ENCODE results near the gene PRSS2. TPM values are rescaled to one million over a fixed set of nuclear protein-coding genes. Genes with fewer than 3 reads are reported as not detected.
"Not testable (repeated sequence)": the region's sequence is repeated elsewhere in the genome, so short reads cannot be mapped to it uniquely, and the experiment has no call there.

PRSS2 gene
- polyA plus RNA-seq (ENCODE audit: insufficient read length in 4 of 4) = not detected

DNA sequence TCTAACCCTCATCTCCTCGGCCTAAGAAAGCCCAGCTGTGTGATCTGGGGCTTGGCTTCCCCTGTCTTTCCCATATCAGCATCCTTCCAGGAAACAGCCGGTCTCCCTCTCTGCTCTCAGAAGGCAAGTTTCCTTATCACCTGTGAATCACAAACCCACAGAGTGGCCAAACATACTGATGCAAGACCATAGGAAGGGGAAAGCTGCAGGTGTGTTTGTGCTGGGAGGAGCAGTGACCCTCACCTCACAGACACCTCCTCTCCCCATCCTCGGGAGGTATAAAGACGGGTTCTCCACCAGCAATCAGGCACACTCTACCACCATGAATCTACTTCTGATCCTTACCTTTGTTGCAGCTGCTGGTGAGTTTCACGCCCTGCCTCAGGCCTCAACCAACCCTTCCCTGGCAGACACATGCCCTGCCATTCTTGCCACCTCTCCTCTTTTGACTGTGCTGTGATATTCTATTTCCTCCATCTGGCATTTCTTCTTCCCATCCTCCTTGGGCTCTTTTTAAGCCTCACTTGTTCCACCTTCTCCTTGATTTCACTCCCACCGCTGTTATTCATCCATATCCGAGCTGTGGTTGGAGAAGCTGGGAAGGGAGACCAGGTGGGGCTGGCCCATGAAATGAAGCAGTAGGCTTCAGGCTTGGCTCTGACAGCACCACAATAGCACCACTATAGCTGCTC lies at the start of gene PRSS2:
PRSS2 (plus strand) TSS at position 310 of the 692 bp plus-strand sequence; CDS start at position 323, 13 bp downstream.
- no peak for DNase-seq (ENCODE audit: low read depth in 4 of 4, low spot score in 3 of 4)

DNA sequence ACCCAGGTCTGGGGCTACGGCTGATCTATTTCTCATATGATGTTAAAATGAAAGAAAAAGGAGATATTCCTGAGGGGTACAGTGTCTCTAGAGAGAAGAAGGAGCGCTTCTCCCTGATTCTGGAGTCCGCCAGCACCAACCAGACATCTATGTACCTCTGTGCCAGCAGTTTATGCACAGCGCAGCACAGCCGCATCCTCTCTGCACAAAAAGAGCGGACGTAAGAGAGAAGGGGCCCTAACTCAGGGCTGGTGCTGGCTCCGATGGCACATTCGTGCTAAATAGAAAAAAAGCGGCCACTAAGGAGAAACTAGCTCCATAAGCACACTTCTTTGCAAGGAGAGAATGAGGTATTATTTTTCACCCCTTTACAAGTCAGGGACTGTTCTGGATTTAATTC lies 49.8 kb upstream of the PRSS2 start:
- no peak for DNase-seq (ENCODE audit: low read depth in 4 of 4, low spot score in 3 of 4)

GRCh38 chr7:142722248-142722794 lies 48.4 kb upstream of the PRSS2 start:
- DNase-seq (ENCODE audit: low read depth in 4 of 4, low spot score in 3 of 4) = no peak

GRCh38 chr7:142733271-142733670 lies 37.5 kb upstream of the PRSS2 start:
- DNase-seq (ENCODE audit: low read depth in 4 of 4, low spot score in 3 of 4) = no peak

- no peak for DNase-seq (ENCODE audit: low read depth in 4 of 4, low spot score in 3 of 4)
Measured at GRCh38 chr7:142739923-142740492, 30.8 kb upstream of the PRSS2 start.

DNA sequence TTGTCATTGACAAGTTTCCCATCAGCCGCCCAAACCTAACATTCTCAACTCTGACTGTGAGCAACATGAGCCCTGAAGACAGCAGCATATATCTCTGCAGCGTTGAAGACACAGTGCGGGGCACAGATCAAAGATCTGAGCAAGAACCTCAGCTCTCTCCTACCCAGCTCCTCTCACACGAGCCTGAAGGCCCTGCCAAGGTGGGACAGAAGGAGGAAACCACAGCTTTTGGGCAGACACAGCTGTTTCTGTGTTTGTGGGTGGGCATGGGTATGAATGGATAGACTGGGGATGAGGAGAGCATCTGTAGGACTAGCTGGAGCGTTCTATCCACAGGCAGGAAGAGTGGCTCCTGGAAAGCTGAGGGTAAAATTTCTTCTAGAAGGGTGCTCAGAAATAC lies 30.0 kb upstream of the PRSS2 start:
- DNase-seq (ENCODE audit: low read depth in 4 of 4, low spot score in 3 of 4) = no peak

GRCh38 chr7:142741932-142742331 lies 28.8 kb upstream of the PRSS2 start:
- not testable (repeated sequence) for DNase-seq (ENCODE audit: low read depth in 4 of 4, low spot score in 3 of 4)

DNA sequence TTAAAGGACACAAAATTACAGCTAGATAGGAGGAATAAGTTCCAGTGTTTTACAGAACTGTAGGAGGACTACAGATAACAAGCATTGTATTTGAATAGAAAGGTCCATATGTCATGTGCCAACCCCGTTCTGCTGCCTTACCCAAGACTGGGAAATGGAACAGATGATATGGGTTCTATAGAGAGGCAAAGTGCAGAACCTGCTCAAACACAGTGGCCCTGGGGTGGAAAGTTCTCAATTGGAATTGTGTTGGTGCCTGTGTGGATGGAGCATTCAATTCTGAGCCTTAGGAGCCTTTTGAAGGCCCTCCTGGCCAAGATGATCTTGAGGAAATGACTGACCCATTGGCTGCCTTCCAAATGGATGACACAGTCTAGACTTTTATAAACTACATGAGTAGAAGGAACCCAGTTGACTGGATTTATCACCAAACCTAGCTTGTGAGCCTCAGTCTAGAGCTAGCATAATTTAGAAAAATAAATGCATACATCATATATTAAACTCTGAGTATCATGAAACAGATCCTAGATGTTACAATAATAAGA lies 25.6 kb upstream of the PRSS2 start:
- no peak for DNase-seq (ENCODE audit: low read depth in 4 of 4, low spot score in 3 of 4)

GRCh38 chr7:142745745-142746144 lies 25.0 kb upstream of the PRSS2 start:
- no peak for DNase-seq (ENCODE audit: low read depth in 4 of 4, low spot score in 3 of 4)

- no peak for DNase-seq (ENCODE audit: low read depth in 4 of 4, low spot score in 3 of 4)
Measured at GRCh38 chr7:142746264-142746663, 24.5 kb upstream of the PRSS2 start.

DNA sequence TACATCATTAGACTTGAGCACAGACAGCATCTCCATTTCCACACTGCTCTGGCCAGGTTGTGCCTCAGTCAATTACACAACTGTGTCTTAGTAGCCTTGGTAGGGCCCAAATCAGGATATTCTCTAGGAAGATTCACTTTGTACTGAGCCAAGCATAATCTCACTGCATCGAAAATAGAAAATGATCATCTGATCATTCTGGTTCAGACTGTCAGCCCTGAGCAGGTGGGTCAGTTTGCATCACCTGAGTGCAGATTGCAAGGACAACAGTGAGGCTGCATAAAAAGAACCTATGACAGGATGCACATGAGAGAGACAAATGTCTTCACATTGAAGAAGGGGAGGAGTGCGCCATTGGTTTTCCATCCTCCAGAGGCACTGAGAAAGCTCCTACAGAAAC lies 22.4 kb upstream of the PRSS2 start:
- DNase-seq (ENCODE audit: low read depth in 4 of 4, low spot score in 3 of 4) = not testable (repeated sequence)

- DNase-seq (ENCODE audit: low read depth in 4 of 4, low spot score in 3 of 4) = no peak
Measured at GRCh38 chr7:142749218-142749993, 21.4 kb upstream of the PRSS2 start, which contains the start of gene PRSS1. PRSS1 (plus strand) TSS chr7:142749472; CDS start chr7:142749485, 13 bp downstream.

GRCh38 chr7:142750321-142750938 lies 20.3 kb upstream of the PRSS2 start:
- no peak for DNase-seq (ENCODE audit: low read depth in 4 of 4, low spot score in 3 of 4)

GRCh38 chr7:142751526-142752175 lies 19.1 kb upstream of the PRSS2 start:
- not testable (repeated sequence) for DNase-seq (ENCODE audit: low read depth in 4 of 4, low spot score in 3 of 4)

GRCh38 chr7:142752376-142753225 lies 18.2 kb upstream of the PRSS2 start:
- no peak for DNase-seq (ENCODE audit: low read depth in 4 of 4, low spot score in 3 of 4)

GRCh38 chr7:142753366-142753765 lies 17.4 kb upstream of the PRSS2 start:
- DNase-seq (ENCODE audit: low read depth in 4 of 4, low spot score in 3 of 4) = no peak

- not testable (repeated sequence) for DNase-seq (ENCODE audit: low read depth in 4 of 4, low spot score in 3 of 4)
Measured at GRCh38 chr7:142753925-142754491, 16.8 kb upstream of the PRSS2 start.

DNA sequence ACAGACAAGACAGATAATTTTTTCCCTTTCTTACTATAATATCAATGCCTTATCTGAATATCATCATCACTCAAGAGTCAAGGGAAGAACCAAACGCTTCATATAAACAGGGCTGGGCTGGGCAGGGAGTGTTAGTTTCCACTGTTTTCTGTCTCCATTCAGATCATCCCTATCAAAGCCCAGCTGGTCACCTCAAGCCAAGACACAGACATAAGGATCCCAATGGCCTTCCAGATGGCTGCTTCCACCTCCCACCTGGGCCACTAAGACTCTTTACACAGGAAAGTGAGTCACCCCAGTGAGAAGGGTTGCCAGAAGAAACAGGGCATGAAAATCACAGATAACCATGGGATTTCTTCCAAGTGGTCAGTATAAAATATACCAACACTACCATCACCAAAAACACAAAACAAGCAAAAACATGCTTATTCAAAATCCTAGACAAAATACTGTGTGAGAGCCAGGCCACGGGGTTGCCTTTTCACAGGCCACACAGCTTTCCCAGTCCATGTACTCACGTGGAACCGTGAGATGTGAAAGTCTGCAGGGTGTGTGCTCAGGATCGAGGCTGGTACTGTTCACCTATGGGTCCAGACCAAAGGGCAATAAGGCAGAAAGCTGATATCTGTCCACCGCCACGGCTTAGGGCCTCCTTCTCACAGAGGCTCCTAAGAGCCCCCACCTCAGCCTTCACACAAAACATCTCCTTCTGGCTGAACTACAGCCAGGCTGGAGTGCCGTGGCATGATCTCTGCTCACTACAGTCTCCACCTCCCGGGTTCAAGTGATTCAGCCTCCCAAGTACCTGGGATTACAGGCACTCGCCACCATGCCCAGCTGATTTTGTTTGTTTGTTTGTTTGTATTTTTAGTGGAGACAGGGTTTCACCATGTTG lies 15.8 kb upstream of the PRSS2 start:
- no peak for DNase-seq (ENCODE audit: low read depth in 4 of 4, low spot score in 3 of 4)

Measured in left renal pelvis (tissue), 4 donors.